Measurements from ENCODE around the gene PTPRN2.

Gene PTPRN2

DNA sequence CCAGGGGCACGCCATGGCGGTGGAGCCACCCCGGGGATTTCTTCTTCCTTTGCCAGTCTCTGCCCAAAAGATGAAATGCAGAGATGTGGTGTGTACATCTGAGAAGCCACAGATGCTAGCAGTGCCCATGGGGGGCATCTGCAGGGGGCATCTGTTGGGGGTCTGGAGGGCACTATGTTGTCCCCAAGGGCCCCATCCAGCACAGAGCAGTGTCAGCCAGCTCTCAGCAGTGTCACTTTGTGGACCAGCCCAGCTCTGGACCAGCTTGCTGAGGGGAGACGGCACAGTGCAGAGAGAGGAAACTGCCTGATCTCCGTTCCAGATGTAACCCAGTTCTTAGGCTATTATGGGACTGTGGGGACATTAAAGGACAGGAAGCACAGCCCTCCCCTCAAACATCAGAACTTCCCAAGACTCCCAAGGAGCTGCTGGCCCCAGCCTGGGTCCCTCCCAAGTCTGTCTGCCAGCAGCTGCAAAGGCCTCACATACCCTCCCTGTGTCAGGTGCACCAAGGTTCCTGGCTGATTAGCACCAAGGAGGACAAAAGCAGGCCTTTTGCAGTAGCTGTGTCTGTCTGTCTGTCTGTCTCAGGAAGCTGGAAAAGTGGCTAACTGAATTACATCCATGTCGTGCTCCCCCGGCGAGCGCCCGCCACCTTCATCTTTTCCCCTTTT, 536.5 kb downstream of the PTPRN2 start:
- TF ChIP-seq, protein P1, sequence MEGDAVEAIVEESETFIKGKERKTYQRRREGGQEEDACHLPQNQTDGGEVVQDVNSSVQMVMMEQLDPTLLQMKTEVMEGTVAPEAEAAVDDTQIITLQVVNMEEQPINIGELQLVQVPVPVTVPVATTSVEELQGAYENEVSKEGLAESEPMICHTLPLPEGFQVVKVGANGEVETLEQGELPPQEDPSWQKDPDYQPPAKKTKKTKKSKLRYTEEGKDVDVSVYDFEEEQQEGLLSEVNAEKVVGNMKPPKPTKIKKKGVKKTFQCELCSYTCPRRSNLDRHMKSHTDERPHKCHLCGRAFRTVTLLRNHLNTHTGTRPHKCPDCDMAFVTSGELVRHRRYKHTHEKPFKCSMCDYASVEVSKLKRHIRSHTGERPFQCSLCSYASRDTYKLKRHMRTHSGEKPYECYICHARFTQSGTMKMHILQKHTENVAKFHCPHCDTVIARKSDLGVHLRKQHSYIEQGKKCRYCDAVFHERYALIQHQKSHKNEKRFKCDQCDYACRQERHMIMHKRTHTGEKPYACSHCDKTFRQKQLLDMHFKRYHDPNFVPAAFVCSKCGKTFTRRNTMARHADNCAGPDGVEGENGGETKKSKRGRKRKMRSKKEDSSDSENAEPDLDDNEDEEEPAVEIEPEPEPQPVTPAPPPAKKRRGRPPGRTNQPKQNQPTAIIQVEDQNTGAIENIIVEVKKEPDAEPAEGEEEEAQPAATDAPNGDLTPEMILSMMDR (IDR thresholded peaks at IDR 0.05) = no peak
- no peak overlapping the region for H3K4me2 ChIP-seq (ENCODE audit: low read length)
- H3K4me1 ChIP-seq = no peaks in the 10 kb centered on the region
- no peaks in the 10 kb centered on the region for H3K79me2 ChIP-seq
- H3K27me3 ChIP-seq (ENCODE audit: control insufficient read depth, insufficient read depth, low read length) = no peaks in the 10 kb centered on the region
- no peaks in the 10 kb centered on the region for H3K9me3 ChIP-seq (ENCODE audit: control insufficient read depth, low read length)
- no peaks in the 10 kb centered on the region for H3K36me3 ChIP-seq (ENCODE audit: control insufficient read depth, insufficient read depth, low read length)
- H3K9ac ChIP-seq = no peak overlapping the region
- H3K4me3 ChIP-seq (ENCODE audit: low read depth, low read length) = no peak overlapping the region
- H3K27ac ChIP-seq = no peak overlapping the region
- H2AFZ ChIP-seq = no peak overlapping the region

DNA sequence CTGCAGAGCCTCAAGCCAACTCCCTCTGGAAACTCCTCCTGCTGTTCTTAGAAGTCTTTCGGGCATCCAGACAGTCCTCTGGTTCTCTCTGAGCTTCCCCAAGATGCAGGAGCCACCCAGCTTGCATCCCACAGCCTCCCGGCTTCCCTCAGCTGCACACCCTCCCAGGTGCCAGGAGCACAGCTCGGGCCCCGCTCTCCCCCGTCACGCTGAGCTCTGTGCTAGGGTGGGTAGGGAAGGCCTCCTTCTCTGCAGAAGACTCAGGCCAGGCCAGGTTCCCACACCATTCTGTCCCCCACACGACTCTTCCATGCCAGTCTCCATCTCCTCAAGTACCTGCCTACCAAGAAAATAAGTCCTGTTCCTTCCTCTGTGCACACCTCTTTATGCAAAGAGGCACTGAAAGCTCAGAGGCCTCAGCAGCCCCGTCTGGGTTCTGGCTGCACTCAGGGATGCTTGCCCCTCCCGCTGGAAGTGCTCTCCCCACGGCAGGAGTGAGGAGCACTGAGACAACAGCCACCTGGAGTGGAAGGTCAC, 537.1 kb downstream of the PTPRN2 start:
- H3K79me2 ChIP-seq = no peaks in the 10 kb centered on the region
- no peak overlapping the region for H3K27ac ChIP-seq
- no peaks in the 10 kb centered on the region for H3K36me3 ChIP-seq (ENCODE audit: control insufficient read depth, insufficient read depth, low read length)
- no peaks in the 10 kb centered on the region for H3K9me3 ChIP-seq (ENCODE audit: control insufficient read depth, low read length)
- H3K4me3 ChIP-seq (ENCODE audit: low read depth, low read length) = no peak overlapping the region
- no peak overlapping the region for H3K4me2 ChIP-seq (ENCODE audit: low read length)
- TF ChIP-seq, protein P1 (IDR thresholded peaks at IDR 0.05) = no peak
- no peak overlapping the region for H2AFZ ChIP-seq
- H3K9ac ChIP-seq = no peak overlapping the region
- no peaks in the 10 kb centered on the region for H3K4me1 ChIP-seq
- no peaks in the 10 kb centered on the region for H3K27me3 ChIP-seq (ENCODE audit: control insufficient read depth, insufficient read depth, low read length)

DNA sequence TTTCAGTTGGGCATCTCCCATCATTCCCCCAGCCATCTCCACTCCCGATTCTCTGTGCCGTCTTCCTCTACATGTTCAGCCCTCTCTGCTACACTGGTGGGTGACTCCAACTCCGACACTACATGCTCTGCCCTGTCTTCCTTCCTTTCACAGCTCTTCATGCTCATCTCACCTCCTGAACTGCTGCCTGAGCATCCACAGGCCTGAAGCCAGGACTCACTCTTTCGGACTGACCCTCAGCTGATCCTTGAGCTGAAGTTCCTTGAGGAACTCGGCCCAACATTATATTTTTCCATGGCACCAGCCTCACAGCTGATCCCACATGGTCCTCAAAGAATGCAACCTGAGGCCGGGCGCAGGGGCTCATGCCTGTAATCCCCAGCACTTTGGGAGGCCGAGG, 538.4 kb downstream of the PTPRN2 start:
- no peak overlapping the region for H2AFZ ChIP-seq
- TF ChIP-seq, protein P1 (IDR thresholded peaks at IDR 0.05) = no peak
- H3K36me3 ChIP-seq (ENCODE audit: control insufficient read depth, insufficient read depth, low read length) = no peaks in the 10 kb centered on the region
- H3K4me3 ChIP-seq (ENCODE audit: low read depth, low read length) = no peak overlapping the region
- H3K27ac ChIP-seq = no peak overlapping the region
- H3K4me1 ChIP-seq = no peaks in the 10 kb centered on the region
- H3K4me2 ChIP-seq (ENCODE audit: low read length) = no peak overlapping the region
- no peaks in the 10 kb centered on the region for H3K9me3 ChIP-seq (ENCODE audit: control insufficient read depth, low read length)
- H3K79me2 ChIP-seq = no peaks in the 10 kb centered on the region
- H3K27me3 ChIP-seq (ENCODE audit: control insufficient read depth, insufficient read depth, low read length) = no peaks in the 10 kb centered on the region
- no peak overlapping the region for H3K9ac ChIP-seq

DNA sequence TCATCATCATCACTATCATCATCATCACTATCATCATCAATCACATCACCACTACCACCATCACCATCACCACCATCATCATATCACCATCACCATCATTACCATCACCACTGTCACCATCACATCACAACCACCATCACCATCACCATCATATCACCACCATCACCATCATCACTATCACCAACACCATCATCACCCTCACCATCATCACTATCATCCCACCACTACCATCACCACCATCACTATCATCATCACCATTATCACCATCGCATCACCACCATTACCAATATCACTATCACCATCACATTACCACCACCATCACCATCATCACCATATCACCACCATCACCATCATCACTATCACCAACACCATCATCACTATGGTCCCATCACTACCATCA, 539.1 kb downstream of the PTPRN2 start:
- Histone ChIP-seq H3K79me2 (no peaks in the 10 kb centered on the region), H3K4me3 (ENCODE audit: low read depth, low read length) (no peak overlapping the region), H2AFZ (no peak overlapping the region), H3K4me2 (ENCODE audit: low read length) (no peak overlapping the region), H3K36me3 (ENCODE audit: control insufficient read depth, insufficient read depth, low read length) (no peaks in the 10 kb centered on the region), H3K9ac (no peak overlapping the region), H3K27me3 (ENCODE audit: control insufficient read depth, insufficient read depth, low read length) (no peaks in the 10 kb centered on the region), H3K4me1 (no peaks in the 10 kb centered on the region), H3K9me3 (ENCODE audit: control insufficient read depth, low read length) (no peaks in the 10 kb centered on the region), H3K27ac (no peak overlapping the region)
- TF ChIP-seq, protein P1 (IDR thresholded peaks at IDR 0.05) = no peak

All from parathyroid adenoma (tissue), 2 donors.